Ishikawa (cell line): ENCODE data around the gene MICAL3.

Source experiments
- CEBPB ChIP-seq: IDR thresholded peaks from 2 replicates; pipeline ENCODE4 v1.6.1; 2012
- EGR1 ChIP-seq: IDR thresholded peaks from 2 replicates; pipeline ENCODE4 v1.6.1; 2012
- FOXM1 ChIP-seq: IDR thresholded peaks from 2 replicates; pipeline ENCODE4 v1.6.1; 2012; ENCODE audit warnings: low read depth, borderline replicate concordance
- NFIC ChIP-seq: IDR thresholded peaks from 2 replicates; pipeline ENCODE4 v1.6.1; 2012
- RAD21 ChIP-seq: IDR thresholded peaks from 2 replicates; pipeline ENCODE4 v1.6.1; 2012; ENCODE audit warnings: low read depth
- REST ChIP-seq: IDR thresholded peaks from 2 replicates; pipeline ENCODE4 v1.6.1; 2012; ENCODE audit warnings: low read depth, mild to moderate bottlenecking
- TAF1 ChIP-seq: IDR thresholded peaks from 2 replicates; pipeline ENCODE4 v1.6.1; 2012; ENCODE audit warnings: low read depth, mild to moderate bottlenecking
- YY1 ChIP-seq: IDR thresholded peaks from 2 replicates; pipeline ENCODE4 v1.6.1; 2012; ENCODE audit warnings: low read depth
- ZBTB7A ChIP-seq: IDR thresholded peaks from 2 replicates; pipeline ENCODE4 v1.6.1; 2012; ENCODE audit warnings: low read depth
- TF ChIP-seq, protein P1 (sequence below): IDR thresholded peaks from 2 replicates; pipeline ENCODE4 v1.6.1; 2012
- TF ChIP-seq, protein P2 (sequence below): IDR thresholded peaks from 2 replicates; pipeline ENCODE4 v1.6.1; 2012

GRCh38 chr22:17816649-17817048 lies 207.7 kb downstream of the MICAL3 start:
- TF ChIP-seq, protein P1, sequence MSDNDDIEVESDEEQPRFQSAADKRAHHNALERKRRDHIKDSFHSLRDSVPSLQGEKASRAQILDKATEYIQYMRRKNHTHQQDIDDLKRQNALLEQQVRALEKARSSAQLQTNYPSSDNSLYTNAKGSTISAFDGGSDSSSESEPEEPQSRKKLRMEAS: no peak
- TF ChIP-seq YY1 (no peak), NFIC (no peak), CEBPB (no peak), TAF1 (no peak), EGR1 (no peak), RAD21 (no peak), REST (no peak), FOXM1 (no peak), ZBTB7A (no peak)
- TF ChIP-seq, protein P2, sequence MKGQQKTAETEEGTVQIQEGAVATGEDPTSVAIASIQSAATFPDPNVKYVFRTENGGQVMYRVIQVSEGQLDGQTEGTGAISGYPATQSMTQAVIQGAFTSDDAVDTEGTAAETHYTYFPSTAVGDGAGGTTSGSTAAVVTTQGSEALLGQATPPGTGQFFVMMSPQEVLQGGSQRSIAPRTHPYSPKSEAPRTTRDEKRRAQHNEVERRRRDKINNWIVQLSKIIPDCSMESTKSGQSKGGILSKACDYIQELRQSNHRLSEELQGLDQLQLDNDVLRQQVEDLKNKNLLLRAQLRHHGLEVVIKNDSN: no peak
